HG02759 (cell line): ENCODE results near the gene UBE2D3.

ENCODE experiments used
- ATAC-seq: cut with Tn5 transposase; IDR thresholded peaks from one replicate; pipeline ENCODE4 v1.9.1; 2021; ENCODE audit warnings: mild to moderate bottlenecking, moderate library complexity; ENCODE audit not compliant: unreplicated experiment

UBE2D3 gene

DNA sequence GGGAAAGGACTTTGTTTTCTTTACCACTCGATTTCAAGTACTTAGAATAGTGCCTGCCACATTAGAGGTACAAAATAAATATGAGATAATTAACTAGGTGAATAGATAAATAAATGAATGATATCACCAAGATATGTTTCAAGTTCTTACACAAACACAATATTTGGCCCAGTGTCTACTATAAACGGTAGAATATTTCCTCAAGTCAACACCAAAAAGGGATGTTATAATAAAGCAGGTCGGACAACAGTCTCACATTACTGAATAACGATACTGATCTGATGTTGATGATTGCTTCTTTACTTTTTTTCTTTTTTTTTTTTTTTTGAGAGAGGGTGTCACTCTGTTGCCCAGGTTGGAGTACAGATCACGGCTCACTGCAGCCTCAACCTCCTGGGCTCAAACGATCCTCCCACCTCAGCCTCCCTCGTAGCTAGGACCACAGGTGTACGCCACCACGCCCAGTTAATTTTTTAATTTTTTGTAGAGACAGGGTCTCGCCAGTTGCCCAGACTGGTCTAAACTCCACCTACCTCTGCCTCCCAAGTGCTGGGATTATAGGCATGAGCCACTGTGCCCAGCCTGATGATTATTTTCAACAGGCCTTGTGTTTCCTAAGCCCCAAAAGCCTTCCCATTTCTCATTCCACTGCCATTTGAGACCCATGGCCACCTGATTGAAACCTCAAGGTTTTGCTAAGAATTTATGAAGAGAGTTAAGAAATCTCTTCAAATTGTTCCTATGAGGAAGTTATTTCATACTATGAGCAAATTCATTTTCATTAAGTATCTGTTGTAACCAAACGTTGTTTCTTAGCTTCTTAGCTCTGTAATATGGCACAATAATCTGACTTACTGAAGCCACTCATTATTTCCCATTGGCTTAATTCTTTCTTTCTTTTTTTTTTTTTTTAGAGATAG is 68.8 kb downstream of the UBE2D3 start:
- ATAC-seq, result no peak

DNA sequence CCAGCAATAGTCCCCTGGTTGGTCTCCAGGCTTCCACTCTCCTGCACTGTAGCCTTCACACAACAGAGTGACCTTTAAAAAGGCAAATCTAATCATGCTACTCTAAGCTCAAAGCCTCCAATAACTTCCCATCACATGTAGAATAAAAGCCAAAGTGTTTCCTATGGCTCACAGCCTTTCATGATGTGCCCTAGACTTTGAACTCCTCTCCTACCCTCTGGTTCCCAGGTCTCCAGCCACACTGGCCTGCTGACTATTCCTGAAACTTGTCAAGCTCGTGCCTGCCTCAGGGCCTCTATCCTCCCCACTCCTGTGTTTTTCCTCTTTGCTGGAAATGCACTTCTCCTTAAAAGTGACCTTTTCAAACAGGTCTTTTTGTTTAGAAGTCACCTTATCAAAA is 69.7 kb downstream of the UBE2D3 start:
- no peak for ATAC-seq

DNA sequence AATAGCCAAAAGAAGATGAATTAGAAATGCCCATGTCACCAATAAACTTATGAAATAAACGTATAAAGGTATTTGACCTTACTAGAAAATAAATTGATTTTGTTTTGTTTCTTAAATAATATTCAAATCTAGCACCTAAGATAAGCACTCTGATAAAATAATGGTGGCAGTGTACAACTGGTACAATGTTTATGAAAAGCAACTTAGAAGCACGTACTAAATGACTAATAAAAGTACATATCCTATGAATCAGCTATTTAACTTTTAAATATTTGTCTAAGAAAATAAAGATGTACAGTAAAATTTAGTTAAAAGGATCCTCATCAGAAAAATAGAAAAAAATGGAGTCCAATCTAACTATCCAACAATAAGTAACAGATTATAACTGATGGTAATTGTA is 73.3 kb downstream of the UBE2D3 start:
- ATAC-seq, result no peak

DNA sequence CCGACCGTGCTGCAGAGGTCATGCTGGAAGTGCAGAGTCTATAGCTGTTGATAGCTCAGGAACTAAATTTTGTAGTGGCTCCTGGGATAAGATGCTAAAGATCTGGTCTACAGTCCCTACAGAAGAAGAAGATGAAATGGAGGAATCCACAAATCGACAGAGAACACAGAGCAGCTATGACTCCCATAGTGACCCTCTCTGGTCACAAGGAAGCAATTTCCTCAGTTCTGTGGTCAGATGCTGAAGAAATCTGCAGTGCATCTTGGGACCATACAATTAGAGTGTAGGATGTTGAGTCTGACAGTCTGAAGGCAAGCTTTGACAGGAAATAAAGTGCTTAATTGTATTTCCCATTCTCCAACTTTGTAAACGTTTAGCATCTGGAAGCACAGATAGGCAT is 75.4 kb downstream of the UBE2D3 start:
- ATAC-seq, result no peak
